Epithelial cell of proximal tubule (primary cell): ENCODE measurements around the gene CEP68. TPM values are rescaled to one million over a fixed set of nuclear protein-coding genes. Genes with fewer than 3 reads are reported as not detected.

ENCODE experiments used
- DNase-seq: peaks from one replicate; pipeline ENCODE4 v3.0.0-alpha.2; 2011; ENCODE audit warnings: low read depth
- H3K4me3 ChIP-seq: 2 replicates; pipeline ENCODE4 v1.5.1; 2011; ENCODE audit warnings: low read depth, mild to moderate bottlenecking, low read length
- CTCF ChIP-seq: conservative IDR thresholded peaks from 2 replicates; pipeline ENCODE4 v1.5.1; 2012; ENCODE audit warnings: low read depth, mild to moderate bottlenecking, low read length
- total RNA-seq: library from RNA; depleted of rRNA; stranded (reverse); fragments of >200 nt; gene quantifications from 2 replicates; pipeline ENCODE4 v1.2.3, GENCODE V29; 2015

Gene CEP68
- total RNA-seq, 1 donor from 2014 or later: 5.1 TPM

GRCh38 chr2:65133626-65134025 lies 77.4 kb downstream of the CEP68 start:
- H3K4me3 ChIP-seq: no peak overlapping the region
- TF ChIP-seq CTCF: no peak
- DNase-seq: no peak

- TF ChIP-seq CTCF: no peak
- H3K4me3 ChIP-seq: no peak overlapping the region
- DNase-seq: no peak
These were observed 77.9 kb downstream of the CEP68 start for GRCh38 chr2:65134158-65134557.

GRCh38 chr2:65136253-65136652 lies 80.0 kb downstream of the CEP68 start:
- DNase-seq: no peak
- no peak for TF ChIP-seq CTCF
- no peak overlapping the region for H3K4me3 ChIP-seq

Other genes starting within 250 kb of the CEP68 start
- 15.4 and 19.8 TPM in 2 replicates for gene SLC1A4, start 67.0 kb upstream of the CEP68 start, total RNA-seq
- gene RAB1A, start 73.7 kb downstream of the CEP68 start, total RNA-seq: 74.8 and 88.6 TPM in 2 replicates
- gene ACTR2, start 171.4 kb downstream of the CEP68 start, total RNA-seq: 95.3 and 103 TPM in 2 replicates